Keratinocyte (primary cell): ENCODE data around the gene GPR37L1. TPM values are rescaled to one million over a fixed set of nuclear protein-coding genes. Genes with fewer than 3 reads are reported as not detected.

Experiments used
- DNase-seq: peaks from one replicate; pipeline ENCODE4 v3.0.0-alpha.2; 2011; ENCODE audit warnings: low read depth, missing footprints, low spot score
- FAIRE-seq: peaks from 2 replicates; lab custom pipeline; 2011; peaks lifted over from hg19 to GRCh38; lab: Jason Lieb, UNC
- H2AFZ ChIP-seq: 2 replicates; pipeline ENCODE4 v1.6.0; 2012; ENCODE audit warnings: low read length, control low read depth, inconsistent platforms; ENCODE audit not compliant: control insufficient read depth
- H3K27ac ChIP-seq: 2 replicates; pipeline ENCODE4 v1.5.1; 2011; ENCODE audit warnings: low read length; ENCODE audit not compliant: control insufficient read depth, insufficient read depth
- H3K27me3 ChIP-seq: 3 replicates; pipeline ENCODE4 v1.6.0; 2011; ENCODE audit warnings: low read length; ENCODE audit not compliant: control insufficient read depth, insufficient read depth; ENCODE audit errors: extremely low read depth
- H3K36me3 ChIP-seq, 2 experiments: 2 replicates in 1 of 2; 3 replicates in 1 of 2; pipeline ENCODE4 v1.5.1; 2011; ENCODE audit warnings: low read length in 2 of 2, mild to moderate bottlenecking in 1 of 2; ENCODE audit not compliant: control insufficient read depth in 2 of 2, insufficient read depth in 2 of 2; ENCODE audit errors: extremely low read depth in 1 of 2
- H3K4me1 ChIP-seq: 3 replicates; pipeline ENCODE4 v1.5.1; 2011; ENCODE audit warnings: low read length; ENCODE audit not compliant: control insufficient read depth, insufficient read depth; ENCODE audit errors: extremely low read depth
- H3K4me2 ChIP-seq: 3 replicates; pipeline ENCODE4 v1.6.0; 2011; ENCODE audit warnings: low read depth, low read length; ENCODE audit not compliant: control insufficient read depth, insufficient read depth; ENCODE audit errors: extremely low read depth
- H3K4me3 ChIP-seq, 3 experiments: fragments of 200-600 bp in 1 of 3; sonication (generic) in 1 of 3; 2 replicates in 2 of 3; 3 replicates in 1 of 3; pipeline ENCODE4 v1.5.1; 2011 to 2016; ENCODE audit warnings: low read length in 3 of 3, mild to moderate bottlenecking in 3 of 3, control low read depth in 2 of 3, inconsistent platforms in 1 of 3, low read depth in 1 of 3, mixed read lengths in 1 of 3, mixed run types in 1 of 3, moderate library complexity in 1 of 3; ENCODE audit not compliant: control insufficient read depth in 2 of 3, insufficient read depth in 2 of 3; ENCODE audit errors: extremely low read depth in 1 of 3
- H3K79me2 ChIP-seq: 2 replicates; pipeline ENCODE4 v1.6.0; 2012; ENCODE audit warnings: low read length; ENCODE audit not compliant: control insufficient read depth, insufficient read depth
- H3K9ac ChIP-seq: 3 replicates; pipeline ENCODE4 v1.6.0; 2011; ENCODE audit warnings: low read length; ENCODE audit not compliant: control insufficient read depth, insufficient read depth; ENCODE audit errors: extremely low read depth
- H3K9me1 ChIP-seq: 3 replicates; pipeline ENCODE4 v1.6.0; 2011; ENCODE audit warnings: low read length; ENCODE audit not compliant: control insufficient read depth, insufficient read depth; ENCODE audit errors: extremely low read depth
- H3K9me3 ChIP-seq: 2 replicates; pipeline ENCODE4 v1.5.1; 2012; ENCODE audit warnings: low read depth, low read length; ENCODE audit not compliant: control insufficient read depth
- H4K20me1 ChIP-seq: 3 replicates; pipeline ENCODE4 v1.6.0; 2011; ENCODE audit warnings: low read length; ENCODE audit not compliant: control insufficient read depth, insufficient read depth; ENCODE audit errors: extremely low read depth
- CTCF ChIP-seq, 3 experiments: IDR thresholded peaks in 1 of 3; conservative IDR thresholded peaks in 1 of 3; optimal IDR thresholded peaks in 1 of 3; 2 replicates in 2 of 3; 3 replicates in 1 of 3; pipeline versions ENCODE3 to v1.5.1; 2011; ENCODE audit warnings: low read length in 3 of 3, mild to moderate bottlenecking in 3 of 3, moderate library complexity in 2 of 3, control low read depth in 1 of 3, inconsistent platforms in 1 of 3; ENCODE audit not compliant: insufficient read depth in 2 of 3; ENCODE audit errors: extremely low read depth in 1 of 3
- EZH2 ChIP-seq: IDR thresholded peaks from one replicate; pipeline ENCODE4 v1.6.1; 2012; ENCODE audit warnings: inconsistent platforms, mild to moderate bottlenecking, low read length, moderate library complexity
- dilution Hi-C: fragments of 300-500 bp; cut with MboI; formaldehyde crosslinking; loops from one replicate; pipeline ENCODE4 v1.7.0; 2020; ENCODE audit warnings: low sequenced_read_pairs; ENCODE audit not compliant: extremely low pct_ligation_motif_present
- polyA plus RNA-seq, 5 experiments: library from polyadenylated mRNA; depleted of rRNA in 3 of 5; stranded (reverse) in 3 of 5; stranded (forward) in 1 of 5; unstranded in 1 of 5; fragments of >200 nt; gene quantifications; 1 replicate in 1 of 5; 2 replicates in 3 of 5; 3 replicates in 1 of 5; pipeline versions ENCODE4 v1.2.1 to v1.2.3, GENCODE V29; 2011 to 2012; ENCODE audit warnings: missing spikeins in 2 of 5, low read depth in 1 of 5, low replicate concordance in 1 of 5

The GPR37L1 gene
- polyA plus RNA-seq, 1 donor (not counting 4 experiments of a cell fraction or from before 2014, with no cell fraction given), result not detected

DNA sequence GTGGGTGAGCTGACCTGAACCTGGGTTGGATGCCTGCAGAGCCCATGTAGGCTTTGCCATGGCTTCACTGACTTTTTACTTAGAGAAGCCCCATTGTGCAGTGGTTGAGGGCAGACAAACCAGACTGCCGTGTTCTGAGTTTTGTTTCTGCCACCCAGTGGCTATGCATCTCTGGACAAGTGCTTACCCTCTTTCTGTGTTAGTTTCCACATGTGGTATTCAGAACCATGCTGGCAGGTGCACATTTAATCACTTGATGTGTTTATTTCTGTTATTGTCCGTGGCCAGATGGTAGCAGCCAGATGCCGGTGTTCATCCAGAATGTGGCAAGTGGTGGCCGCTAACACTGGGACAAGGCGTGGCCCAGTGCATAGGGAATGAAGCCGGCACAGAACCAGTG is 48.0 kb downstream of the GPR37L1 start:
- Histone ChIP-seq H3K27ac (no peak overlapping the region), H3K27me3 (peaks cover 3% of the 10 kb centered on the region), H3K9ac (no peak overlapping the region), H3K36me3 (no peaks in the 10 kb centered on the region), H3K4me2 (no peak overlapping the region), H3K9me1 (no peaks in the 10 kb centered on the region), H4K20me1 (no peaks in the 10 kb centered on the region), H3K9me3 (no peaks in the 10 kb centered on the region), H3K4me3 (no peak overlapping the region), H3K79me2 (no peaks in the 10 kb centered on the region), H2AFZ (no peak overlapping the region), H3K4me1 (no peaks in the 10 kb centered on the region)
- FAIRE-seq (no peak), DNase-seq (no peak)
- TF ChIP-seq EZH2 (no peak), CTCF (optimal IDR thresholded peaks at IDR 0.05 in 1 of 3, IDR thresholded peaks at IDR 0.05 in 1 of 3, conservative IDR thresholded peaks at IDR 0.05 in 1 of 3; ENCODE audit: extremely low read depth in 1 of 3, insufficient read depth in 2 of 3, low read length in 3 of 3) (no peak)
- dilution Hi-C loops, result no loop called here

- dilution Hi-C loops, result no loop called here
Observed at GRCh38 chr1:202171292-202172014, 48.7 kb downstream of the GPR37L1 start.

More at GRCh38 chr1:202171292-202172014, 48.7 kb downstream of the GPR37L1 start:
- H3K9me1 ChIP-seq, result no peaks in the 10 kb centered on the region
- H2AFZ ChIP-seq, result no peak overlapping the region
- no peak overlapping the region for H3K4me3 ChIP-seq
- H4K20me1 ChIP-seq, result no peaks in the 10 kb centered on the region
- H3K4me2 ChIP-seq, result no peak overlapping the region
- no peak overlapping the region for H3K27ac ChIP-seq
- peaks cover 3% of the 10 kb centered on the region for H3K27me3 ChIP-seq
- TF ChIP-seq EZH2 (no peak), CTCF (optimal IDR thresholded peaks at IDR 0.05 in 1 of 3, IDR thresholded peaks at IDR 0.05 in 1 of 3, conservative IDR thresholded peaks at IDR 0.05 in 1 of 3; ENCODE audit: extremely low read depth in 1 of 3, insufficient read depth in 2 of 3, low read length in 3 of 3) (no peak)
- H3K4me1 ChIP-seq, result no peaks in the 10 kb centered on the region
- no peaks in the 10 kb centered on the region for H3K79me2 ChIP-seq
- no peak overlapping the region for H3K9ac ChIP-seq
- H3K9me3 ChIP-seq, result no peaks in the 10 kb centered on the region
- FAIRE-seq (no peak), DNase-seq (no peak)
- no peaks in the 10 kb centered on the region for H3K36me3 ChIP-seq
